HepG2 (cell line): ENCODE data around the gene TRMT6. TPM values are rescaled to one million over a fixed set of nuclear protein-coding genes. Genes with fewer than 3 reads are reported as not detected.
A peak's percentile ranks its signal among the peaks of the same experiment; 100 is the strongest.

ENCODE experiments used
- ATAC-seq: fragments of 200-7000 bp; cut with Tn5 transposase; 3 replicates; pipeline ENCODE4 v1.9.1; 2020; ENCODE audit warnings: mild to moderate bottlenecking, moderate library complexity
- BruUV-seq: library from RNA; stranded (reverse); fragments of 400-500 nt; replicated peaks from 2 replicates; lab custom pipeline; 2021; lab: Mats Ljungman, UMichigan
- CTCF ChIA-PET: fragments of 300-600 bp; formaldehyde crosslinking; extraction: SDS; loops from one replicate; lab custom pipeline; 2021; ENCODE audit warnings: low total read pairs, inconsistent platforms, low intra/inter-chr PET ratio; lab: Yijun Ruan, JAX
- POLR2A ChIA-PET: fragments of 350-600 bp; sonication (Branson Sonifier 250); formaldehyde crosslinking; loops from one replicate; lab custom pipeline; 2020; ENCODE audit warnings: antibody characterized with exemption, inconsistent platforms; lab: Yijun Ruan, JAX
- DNase-seq: peaks from one replicate; pipeline ENCODE4 v3.0.0-alpha.2; 2015; ENCODE audit warnings: low spot score
- FAIRE-seq: peaks from 3 replicates; lab custom pipeline; 2011; peaks lifted over from hg19 to GRCh38; lab: Jason Lieb, UNC
- H2AFZ ChIP-seq: one replicate; pipeline ENCODE4 v1.6.1; 2011; ENCODE audit warnings: low read length, inconsistent platforms
- H3K27ac ChIP-seq: fragments of 300-600 bp; 3 replicates; pipeline ENCODE4 v1.8.0; 2011; ENCODE audit warnings: mixed run types, mild to moderate bottlenecking, mixed read lengths, low read length, inconsistent platforms; ENCODE audit not compliant: insufficient read depth; ENCODE audit errors: extremely low read length
- H3K27me3 ChIP-seq, 2 experiments: fragments of 200-600 bp in 1 of 2; 2 replicates in 1 of 2; 3 replicates in 1 of 2; pipeline versions ENCODE4 v1.6.0 to v1.8.0; 2011; ENCODE audit warnings: low read length in 2 of 2, mild to moderate bottlenecking in 2 of 2, moderate library complexity in 2 of 2, inconsistent platforms in 1 of 2; ENCODE audit not compliant: insufficient read depth in 2 of 2, control insufficient read depth in 1 of 2
- H3K36me3 ChIP-seq, 2 experiments: fragments of 200-600 bp in 1 of 2; replicated peaks in 1 of 2; 2 replicates in 1 of 2; 3 replicates in 1 of 2; pipeline versions ENCODE4 v1.5.1 to v1.8.0; 2011; ENCODE audit warnings: low read length in 2 of 2, inconsistent platforms in 1 of 2; ENCODE audit not compliant: insufficient read depth in 2 of 2, control insufficient read depth in 1 of 2
- H3K4me1 ChIP-seq: 2 replicates; pipeline ENCODE4 v1.5.1; 2012; ENCODE audit warnings: low read length, inconsistent platforms; ENCODE audit not compliant: insufficient read depth
- H3K4me2 ChIP-seq: 2 replicates; pipeline ENCODE4 v1.6.0; 2011; ENCODE audit warnings: low read depth, low read length, inconsistent platforms
- H3K4me3 ChIP-seq, 3 experiments: fragments of 200-600 bp in 1 of 3; sonication (generic), shearing (Covaris generic) in 1 of 3; replicated peaks in 1 of 3; 2 replicates each; pipeline ENCODE4 v1.5.1; 2011 to 2016; ENCODE audit warnings: low read length in 3 of 3, inconsistent platforms in 2 of 3, low read depth in 2 of 3, mild to moderate bottlenecking in 2 of 3, control low read depth in 1 of 3, mixed read lengths in 1 of 3; ENCODE audit not compliant: insufficient read depth in 1 of 3
- H3K79me2 ChIP-seq: one replicate; pipeline ENCODE4 v1.6.1; 2011; ENCODE audit warnings: low read length, inconsistent platforms; ENCODE audit not compliant: insufficient read depth
- H3K9ac ChIP-seq: 2 replicates; pipeline ENCODE4 v1.6.0; 2011; ENCODE audit warnings: mild to moderate bottlenecking, low read depth, low read length, inconsistent platforms; ENCODE audit not compliant: insufficient read depth
- H3K9me3 ChIP-seq: 2 replicates; pipeline ENCODE4 v1.5.1; 2012; ENCODE audit warnings: mild to moderate bottlenecking, low read length
- H4K20me1 ChIP-seq: 2 replicates; pipeline ENCODE4 v1.6.0; 2011; ENCODE audit warnings: inconsistent platforms, mild to moderate bottlenecking, low read length, moderate library complexity; ENCODE audit not compliant: insufficient read depth
- ATM ChIP-seq: fragments of 450-650 bp; IDR thresholded peaks from 2 replicates; pipeline ENCODE4 v1.7.1; 2017; ENCODE audit warnings: mild to moderate bottlenecking, borderline replicate concordance
- DNMT3B ChIP-seq: conservative IDR thresholded peaks from 2 replicates; pipeline ENCODE4 v1.6.1; 2016; ENCODE audit warnings: missing biosample characterization, control low read depth
- GABPA ChIP-seq, 2 experiments: IDR thresholded peaks; 2 replicates each; pipeline ENCODE4 v1.6.1; 2011 to 2016; ENCODE audit warnings: low read depth in 2 of 2, low read length in 1 of 2, missing biosample characterization in 1 of 2, missing genetic modification characterization in 1 of 2
- MAF1 ChIP-seq: sonication (generic); formaldehyde crosslinking; IDR thresholded peaks from 2 replicates; pipeline ENCODE4 v1.5.0; 2020; ENCODE audit warnings: missing genetic modification reagents, borderline replicate concordance
- MIER3 ChIP-seq: IDR thresholded peaks from 2 replicates; pipeline ENCODE4 v1.6.1; 2016; ENCODE audit warnings: missing compliant biosample characterization, borderline replicate concordance
- PBX2 ChIP-seq: IDR thresholded peaks from 2 replicates; pipeline ENCODE4 v1.6.1; 2016; ENCODE audit warnings: control low read depth
- RXRA ChIP-seq: sonication (generic); formaldehyde crosslinking; IDR thresholded peaks from 2 replicates; pipeline ENCODE4 v1.5.1; 2020; ENCODE audit warnings: missing genetic modification reagents
- TFAP4 ChIP-seq: sonication (generic); IDR thresholded peaks from 2 replicates; pipeline ENCODE4 v1.6.1; 2016; ENCODE audit warnings: low read depth, borderline replicate concordance
- THAP9 ChIP-seq: sonication (generic); formaldehyde crosslinking; IDR thresholded peaks from 2 replicates; pipeline ENCODE4; 2020; ENCODE audit warnings: missing genetic modification reagents, mild to moderate bottlenecking, borderline replicate concordance
- ZBTB25 ChIP-seq: IDR thresholded peaks from 2 replicates; pipeline ENCODE4 v1.6.1; 2018; ENCODE audit warnings: missing genetic modification reagents
- ZBTB7B ChIP-seq: sonication (generic); formaldehyde crosslinking; IDR thresholded peaks from 2 replicates; pipeline ENCODE4 v1.4.0; 2020; ENCODE audit warnings: missing genetic modification reagents
- ZMYM4 ChIP-seq: sonication (generic); formaldehyde crosslinking; IDR thresholded peaks from 2 replicates; pipeline ENCODE4 v1.8.1; 2023; ENCODE audit warnings: mild to moderate bottlenecking, missing genetic modification reagents
- ZNF326 ChIP-seq: sonication (generic); formaldehyde crosslinking; IDR thresholded peaks from 2 replicates; pipeline ENCODE4 v1.4.0; 2020; ENCODE audit warnings: missing genetic modification reagents, borderline replicate concordance
- ZNF383 ChIP-seq: sonication (generic); formaldehyde crosslinking; IDR thresholded peaks from 2 replicates; pipeline ENCODE4 v1.4.0; 2020; ENCODE audit warnings: missing genetic modification reagents, mild to moderate bottlenecking, borderline replicate concordance
- WGBS: methylation state at CpG from one replicate; pipeline ENCODE4 v1.1.6; 2017; ENCODE audit warnings: low lambda C conversion rate; 5-methylcytosine and 5-hydroxymethylcytosine counted together
- in situ Hi-C: cut with HindIII; loops from 2 replicates; pipeline ENCODE4 v1.10.0; 2017; ENCODE audit warnings: low pct_unique_long_range_greater_than_20kb; ENCODE audit not compliant: extremely low pct_ligation_motif_present
- intact Hi-C: fragments of 100-400 bp; cut with micrococcal nuclease; formaldehyde crosslinking; loops from one replicate; pipeline ENCODE4 v1.10.0; 2022; ENCODE audit not compliant: unreplicated experiment
- polyA plus RNA-seq, 8 experiments: library from polyadenylated mRNA; depleted of rRNA in 3 of 8; stranded (reverse) in 7 of 8; unstranded in 1 of 8; fragments of >200 nt; fragmentation: Illumina TruSeq in 4 of 8; extraction: Trizol in 4 of 8; gene quantifications; 2 replicates each; pipeline versions ENCODE4 v1.2.1 to v1.2.3, GENCODE V29; 2011 to 2016; ENCODE audit warnings: low read depth in 4 of 8, missing spikeins in 1 of 8, mixed read lengths in 1 of 8; ENCODE audit not compliant: insufficient read depth in 1 of 8
- total RNA-seq, 5 experiments: library from RNA; depleted of rRNA; stranded (reverse); fragments of >200 nt; fragmentation: Illumina TruSeq; extraction: Trizol; gene quantifications; 2 replicates each; pipeline ENCODE4 v1.2.3, GENCODE V29; 2016; ENCODE audit warnings: low read depth in 1 of 5

TRMT6 gene
- total and polyA plus RNA-seq, 2 of the 13 experiments (the other 11 are each of a cell fraction or from before 2014, with no cell fraction given) = 10.5 to 37.8 TPM

- no peak for DNase-seq
- WGBS = 66% methylated on average over 5 of the region's 5 CpGs
- Histone ChIP-seq H3K4me1 (peaks cover 23% of the 10 kb centered on the region), H4K20me1 (no peaks in the 10 kb centered on the region), H2AFZ (no peak overlapping the region), H3K9me3 (no peaks in the 10 kb centered on the region), H3K27ac (peak overlapping the region; percentile 60), H3K27me3 (no peaks in the 10 kb centered on the region), H3K36me3 (peaks cover 11 to 62% of the 10 kb centered on the region in 2 experiments), H3K9ac (no peak overlapping the region), H3K4me3 (no peak overlapping the region), H3K79me2 (no peaks in the 10 kb centered on the region), H3K4me2 (0 out of 2 replicates have a peak overlapping the region, but pooled peaks have one; percentile 0)
- no TSS peak for BruUV-seq
- ATAC-seq = peak; percentile 78
- ChIA-PET CTCF (no interaction called here), POLR2A (interaction anchor here (1.9 kb wide), 1 partner anchor 28 kb away, joined by 6 read pairs; no protein-coding TSS in a partner anchor)
- intact Hi-C loops (no loop called here), in situ Hi-C loops (no loop called here)
- FAIRE-seq = no peak
- TF ChIP-seq ZNF326 (CRISPR knock-in tag) (no peak), ZNF383 (CRISPR knock-in tag) (no peak), DNMT3B (no peak), THAP9 (CRISPR knock-in tag) (no peak), ZBTB7B (CRISPR knock-in tag) (no peak), RXRA (CRISPR knock-in tag) (no peak), TFAP4 (no peak), MIER3 (CRISPR knock-in tag) (no peak), GABPA (IDR thresholded peaks at IDR 0.05; ENCODE audit: low read depth, low read length) (no peak), GABPA (CRISPR knock-in tag; IDR thresholded peaks at IDR 0.05; ENCODE audit: low read depth) (no peak), ZMYM4 (0 out of 2 replicates have a peak, but pooled peaks have one; percentile 12), ZBTB25 (CRISPR knock-in tag) (no peak), PBX2 (CRISPR knock-in tag) (no peak), ATM (no peak), MAF1 (CRISPR knock-in tag) (no peak)
These were observed 30.6 kb upstream of the TRMT6 start for GRCh38 chr20:5980720-5981538.
